ENCODE results near the gene B3GALT5.
"Not testable (repeated sequence)": the region's sequence is repeated elsewhere in the genome, so short reads cannot be mapped to it uniquely, and the experiment has no call there.

Gene B3GALT5

GRCh38 chr21:39612233-39613040 lies at the start of gene B3GALT5:
Gene B3GALT5, plus strand, starts transcription at chr21:39612940. Its CDS starts 47,620 bp downstream, at chr21:39660560.
- in situ Hi-C loops (cut with HindIII; ENCODE audit: low sequenced_read_pairs), result no loop called here

- in situ Hi-C loops (cut with HindIII; ENCODE audit: low sequenced_read_pairs), result no loop called here
These were observed 48.5 kb upstream of the B3GALT5 start for GRCh38 chr21:39564200-39564599.

GRCh38 chr21:39567180-39567972 lies 45.4 kb upstream of the B3GALT5 start:
- in situ Hi-C loops (cut with HindIII; ENCODE audit: low sequenced_read_pairs), result no loop called here

GRCh38 chr21:39568361-39568760 lies 44.4 kb upstream of the B3GALT5 start:
- in situ Hi-C loops (cut with HindIII; ENCODE audit: low sequenced_read_pairs), result no loop called here

- in situ Hi-C loops (cut with HindIII; ENCODE audit: low sequenced_read_pairs), result no loop called here
These were observed 37.0 kb upstream of the B3GALT5 start for GRCh38 chr21:39575775-39576174.

- in situ Hi-C loops (cut with HindIII; ENCODE audit: low sequenced_read_pairs), result no loop called here
These were observed 36.1 kb upstream of the B3GALT5 start for GRCh38 chr21:39576518-39577128.

- in situ Hi-C loops (cut with HindIII; ENCODE audit: low sequenced_read_pairs), result no loop called here
These were observed 32.9 kb upstream of the B3GALT5 start for GRCh38 chr21:39579734-39580332.

- in situ Hi-C loops (cut with HindIII; ENCODE audit: low sequenced_read_pairs), result no loop called here
These were observed 32.0 kb upstream of the B3GALT5 start for GRCh38 chr21:39580744-39581143.

GRCh38 chr21:39581414-39581813 lies 31.3 kb upstream of the B3GALT5 start:
- in situ Hi-C loops (cut with HindIII; ENCODE audit: low sequenced_read_pairs), result no loop called here

- in situ Hi-C loops (cut with HindIII; ENCODE audit: low sequenced_read_pairs), result no loop called here
These were observed 30.0 kb upstream of the B3GALT5 start for GRCh38 chr21:39582749-39583148.

- in situ Hi-C loops (cut with HindIII; ENCODE audit: low sequenced_read_pairs), result not testable (repeated sequence)
These were observed 29.2 kb upstream of the B3GALT5 start for GRCh38 chr21:39583586-39583985.

- in situ Hi-C loops (cut with HindIII; ENCODE audit: low sequenced_read_pairs), result no loop called here
These were observed 25.4 kb upstream of the B3GALT5 start for GRCh38 chr21:39587376-39587775.

GRCh38 chr21:39588884-39589283 lies 23.9 kb upstream of the B3GALT5 start:
- in situ Hi-C loops (cut with HindIII; ENCODE audit: low sequenced_read_pairs), result no loop called here

GRCh38 chr21:39593522-39593921 lies 19.2 kb upstream of the B3GALT5 start:
- in situ Hi-C loops (cut with HindIII; ENCODE audit: low sequenced_read_pairs), result no loop called here

- in situ Hi-C loops (cut with HindIII; ENCODE audit: low sequenced_read_pairs), result no loop called here
These were observed 17.3 kb upstream of the B3GALT5 start for GRCh38 chr21:39595465-39595864.

- in situ Hi-C loops (cut with HindIII; ENCODE audit: low sequenced_read_pairs), result no loop called here
These were observed 15.1 kb upstream of the B3GALT5 start for GRCh38 chr21:39597595-39597994.

- in situ Hi-C loops (cut with HindIII; ENCODE audit: low sequenced_read_pairs), result no loop called here
These were observed 13.4 kb upstream of the B3GALT5 start for GRCh38 chr21:39599191-39599970.

GRCh38 chr21:39601187-39601928 lies 11.4 kb upstream of the B3GALT5 start:
- in situ Hi-C loops (cut with HindIII; ENCODE audit: low sequenced_read_pairs), result loop anchor here (10.0 kb wide), 1 partner anchor 103 kb away; no protein-coding TSS in a partner anchor

GRCh38 chr21:39602076-39602689 lies 10.6 kb upstream of the B3GALT5 start:
- in situ Hi-C loops (cut with HindIII; ENCODE audit: low sequenced_read_pairs), result loop anchor here (10.0 kb wide), 1 partner anchor 103 kb away; no protein-coding TSS in a partner anchor
